Measurements from ENCODE around the gene FRYL. TPM values are rescaled to one million over a fixed set of nuclear protein-coding genes. Genes with fewer than 3 reads are reported as not detected.

The FRYL gene
- total and polyA plus RNA-seq, 2 experiments from 2014 or later, result 15.7 to 82.3 TPM

GRCh38 chr4:48642421-48643374 is 137.4 kb downstream of the FRYL start:
- WGBS (ENCODE audit: low lambda C conversion rate, missing lambda C conversion rate), result 90% methylated on average over 2 of the region's 2 CpGs
- H2AFZ ChIP-seq, result no peak overlapping the region
- H3K4me2 ChIP-seq, result no peak overlapping the region
- DNase-seq (ENCODE audit: low spot score), result no peak
- peaks cover 28% of the 10 kb centered on the region for H3K79me2 ChIP-seq
- H4K20me1 ChIP-seq (ENCODE audit: insufficient read depth, poor library complexity, severe bottlenecking), result no peaks in the 10 kb centered on the region
- H3K4me3 ChIP-seq, result no peak overlapping the region
- no peak for TF ChIP-seq EZH2 (IDR thresholded peaks at IDR 0.05; ENCODE audit: borderline replicate concordance)
- no peak for TF ChIP-seq CTCF (IDR thresholded peaks at IDR 0.05; ENCODE audit: poor library complexity)
- no peak for TF ChIP-seq EZH2phosphoT487 (IDR thresholded peaks at IDR 0.05; ENCODE audit: low read depth, severe bottlenecking, unreplicated experiment)
- H3K27me3 ChIP-seq, result no peaks in the 10 kb centered on the region
- no peaks in the 10 kb centered on the region for H3K9me3 ChIP-seq (ENCODE audit: low read depth)
- H3K9me2 ChIP-seq (replicated peaks; ENCODE audit: insufficient read depth), result no peaks in the 10 kb centered on the region
- H3K36me3 ChIP-seq (replicated peaks; ENCODE audit: insufficient read depth, low read depth), result no peaks in the 10 kb centered on the region
- no peak overlapping the region for H3K27ac ChIP-seq
- H3K4me1 ChIP-seq (ENCODE audit: insufficient read depth), result no peaks in the 10 kb centered on the region

GRCh38 chr4:48641401-48641800 is 138.7 kb downstream of the FRYL start:
- Histone ChIP-seq H3K36me3 (replicated peaks; ENCODE audit: insufficient read depth, low read depth) (no peaks in the 10 kb centered on the region), H3K9me3 (ENCODE audit: low read depth) (no peaks in the 10 kb centered on the region), H3K27ac (no peak overlapping the region), H2AFZ (no peak overlapping the region), H3K4me2 (no peak overlapping the region), H3K4me1 (ENCODE audit: insufficient read depth) (no peaks in the 10 kb centered on the region), H3K79me2 (peaks cover 38% of the 10 kb centered on the region), H3K4me3 (no peak overlapping the region), H3K27me3 (no peaks in the 10 kb centered on the region), H4K20me1 (ENCODE audit: insufficient read depth, poor library complexity, severe bottlenecking) (no peaks in the 10 kb centered on the region), H3K9me2 (replicated peaks; ENCODE audit: insufficient read depth) (no peaks in the 10 kb centered on the region)
- no peak for DNase-seq (ENCODE audit: low spot score)
- 85% methylated on average over 4 of the region's 4 CpGs for WGBS (ENCODE audit: low lambda C conversion rate, missing lambda C conversion rate)
- no peak for TF ChIP-seq CTCF (IDR thresholded peaks at IDR 0.05; ENCODE audit: poor library complexity)
- no peak for TF ChIP-seq EZH2 (IDR thresholded peaks at IDR 0.05; ENCODE audit: borderline replicate concordance)
- TF ChIP-seq EZH2phosphoT487 (IDR thresholded peaks at IDR 0.05; ENCODE audit: low read depth, severe bottlenecking, unreplicated experiment), result no peak

- Histone ChIP-seq H3K9me3 (ENCODE audit: low read depth) (no peaks in the 10 kb centered on the region), H3K36me3 (replicated peaks; ENCODE audit: insufficient read depth, low read depth) (no peaks in the 10 kb centered on the region), H3K27me3 (no peaks in the 10 kb centered on the region), H4K20me1 (ENCODE audit: insufficient read depth, poor library complexity, severe bottlenecking) (no peaks in the 10 kb centered on the region), H3K4me1 (ENCODE audit: insufficient read depth) (no peaks in the 10 kb centered on the region), H2AFZ (no peak overlapping the region), H3K4me3 (no peak overlapping the region), H3K27ac (no peak overlapping the region), H3K79me2 (peaks cover 38% of the 10 kb centered on the region), H3K9me2 (replicated peaks; ENCODE audit: insufficient read depth) (no peaks in the 10 kb centered on the region), H3K4me2 (no peak overlapping the region)
- TF ChIP-seq CTCF (IDR thresholded peaks at IDR 0.05; ENCODE audit: poor library complexity), result no peak
- WGBS (ENCODE audit: low lambda C conversion rate, missing lambda C conversion rate), result 89% methylated on average over 2 of the region's 2 CpGs
- no peak for DNase-seq (ENCODE audit: low spot score)
Measured at GRCh38 chr4:48640699-48641098, 139.4 kb downstream of the FRYL start.

Measured in hepatocyte (in vitro differentiated cells).